ENCODE measurements around the gene CLTB.

GRCh38 chr5:176446028-176446665 is 29.8 kb upstream of the CLTB start:
- TF ChIP-seq CTCF (IDR thresholded peaks at IDR 0.05) (no peak), POLR2A (IDR thresholded peaks at IDR 0.05) (no peak)

All from thyroid gland (tissue), 4 donors.